A549 (cell line): Measurements from ENCODE around the gene FRMD1. TPM values are rescaled to one million over a fixed set of nuclear protein-coding genes. Genes with fewer than 3 reads are reported as not detected.

Experiments used
- ATAC-seq, 2 experiments: fragments of 200-7000 bp in 1 of 2; fragments of >200 bp in 1 of 2; cut with Nextera tagmentation in 1 of 2; cut with Tn5 transposase in 1 of 2; 3 replicates each; pipeline versions ENCODE4 v1.8.0 to v1.9.1; 2018 to 2020; ENCODE audit warnings: mild to moderate bottlenecking in 1 of 2, moderate library complexity in 1 of 2
- CTCF ChIA-PET: fragments of 300-600 bp; sonication (Branson Sonifier 250); formaldehyde crosslinking; extraction: SDS; loops from one replicate; lab custom pipeline; 2021; ENCODE audit warnings: antibody characterized with exemption, inconsistent platforms; lab: Yijun Ruan, JAX
- POLR2A ChIA-PET: fragments of 350-600 bp; formaldehyde crosslinking; extraction: SDS; loops from one replicate; lab custom pipeline; 2021; ENCODE audit warnings: antibody characterized with exemption, inconsistent platforms; lab: Yijun Ruan, JAX
- DNase-seq, 2 experiments: peaks; one replicate each; pipeline versions ENCODE4 v3.0.0 to v3.0.0-alpha.2; 2011 to 2016; ENCODE audit warnings: low read depth in 1 of 2, low spot score in 1 of 2
- FAIRE-seq: peaks from 2 replicates; lab custom pipeline; 2011; peaks lifted over from hg19 to GRCh38; lab: Jason Lieb, UNC
- H3K27ac ChIP-seq, 2 experiments: fragments of >200 bp; sonication (Bioruptor Twin); formaldehyde crosslinking; 3 replicates each; pipeline ENCODE4 v1.5.1; 2016 to 2017
- H3K4me1 ChIP-seq: fragments of >200 bp; sonication (Bioruptor Twin); formaldehyde crosslinking; 3 replicates; pipeline ENCODE4 v1.6.1; 2016
- H3K4me2 ChIP-seq: fragments of >200 bp; sonication (Bioruptor Twin); formaldehyde crosslinking; 3 replicates; pipeline ENCODE4 v1.6.1; 2016
- H3K4me3 ChIP-seq: fragments of >200 bp; sonication (Bioruptor Twin); formaldehyde crosslinking; 3 replicates; pipeline ENCODE4 v1.5.1; 2016
- H3K9me3 ChIP-seq: fragments of >200 bp; sonication (Bioruptor Twin); formaldehyde crosslinking; 3 replicates; pipeline ENCODE4 v1.6.1; 2016
- ATOH8 ChIP-seq: fragments of 250-450 bp; sonication (Bioruptor Pico); IDR thresholded peaks from 2 replicates; pipeline ENCODE4 v1.5.0; 2020; ENCODE audit warnings: low read depth, mild to moderate bottlenecking, moderate library complexity
- BHLHE40 ChIP-seq: IDR thresholded peaks from 2 replicates; pipeline ENCODE4 v1.6.1; 2012; ENCODE audit warnings: low read depth, low read length, inconsistent platforms
- CBX8 ChIP-seq: fragments of 200-600 bp; sonication (generic); IDR thresholded peaks from 2 replicates; pipeline ENCODE4 v1.6.1; 2016
- CEBPB ChIP-seq, 2 experiments: fragments of >200 bp in 1 of 2; sonication (Bioruptor Twin) in 1 of 2; formaldehyde crosslinking in 1 of 2; IDR thresholded peaks; 2 replicates each; pipeline ENCODE4 v1.6.1; 2012 to 2016
- CHD2 ChIP-seq: fragments of 150-350 bp; IDR thresholded peaks from 2 replicates; pipeline ENCODE4 v1.6.1; 2014; ENCODE audit warnings: low read length; ENCODE audit not compliant: partially characterized antibody
- CHD4 ChIP-seq: fragments of 200-600 bp; sonication (generic); IDR thresholded peaks from 2 replicates; pipeline ENCODE4 v1.6.1; 2016; ENCODE audit warnings: antibody characterized with exemption, mild to moderate bottlenecking, borderline replicate concordance
- CTCF ChIP-seq: fragments of >200 bp; sonication (Bioruptor Twin); formaldehyde crosslinking; IDR thresholded peaks from 3 replicates; pipeline ENCODE4 v1.5.1; 2016
- E2F6 ChIP-seq: IDR thresholded peaks from 2 replicates; pipeline ENCODE4 v1.6.1; 2012; ENCODE audit warnings: low read depth, borderline replicate concordance
- EHMT2 ChIP-seq: fragments of 200-600 bp; sonication (generic); IDR thresholded peaks from 2 replicates; pipeline ENCODE4 v1.6.1; 2016; ENCODE audit warnings: antibody characterized with exemption, low read depth, mild to moderate bottlenecking, moderate library complexity
- ELK1 ChIP-seq: fragments of 150-350 bp; IDR thresholded peaks from 2 replicates; pipeline ENCODE4 v1.6.1; 2014; ENCODE audit warnings: low read depth, mild to moderate bottlenecking, low read length
- ESRRA ChIP-seq: fragments of 150-350 bp; IDR thresholded peaks from 2 replicates; pipeline ENCODE4 v1.6.1; 2014; ENCODE audit warnings: mild to moderate bottlenecking, low read length, borderline replicate concordance
- GATA3 ChIP-seq: IDR thresholded peaks from 2 replicates; pipeline ENCODE4 v1.6.1; 2012; ENCODE audit warnings: borderline replicate concordance
- HMGXB4 ChIP-seq: fragments of 250-450 bp; sonication (Bioruptor Pico); IDR thresholded peaks from 2 replicates; pipeline ENCODE4 v1.5.0; 2021; ENCODE audit warnings: mild to moderate bottlenecking, moderate library complexity, borderline replicate concordance
- HOXA7 ChIP-seq: fragments of 250-450 bp; sonication (Bioruptor Pico); IDR thresholded peaks from 2 replicates; pipeline ENCODE4 v1.5.0; 2020; ENCODE audit warnings: mild to moderate bottlenecking, moderate library complexity
- HOXB13 ChIP-seq: fragments of 250-450 bp; sonication (Bioruptor Pico); IDR thresholded peaks from 2 replicates; pipeline ENCODE4 v1.5.0; 2020; ENCODE audit warnings: low read depth, mild to moderate bottlenecking, moderate library complexity
- HOXB5 ChIP-seq: fragments of 250-450 bp; sonication (Bioruptor Pico); IDR thresholded peaks from 2 replicates; pipeline ENCODE4 v1.5.0; 2020; ENCODE audit warnings: mild to moderate bottlenecking, moderate library complexity
- JUN ChIP-seq, 2 experiments: fragments of >200 bp; sonication (Bioruptor Twin); formaldehyde crosslinking; IDR thresholded peaks; 2 replicates in 1 of 2; 3 replicates in 1 of 2; pipeline ENCODE4 v1.6.1; 2016 to 2017
- KDM1A ChIP-seq: fragments of 200-600 bp; sonication (generic); IDR thresholded peaks from 2 replicates; pipeline ENCODE4 v1.6.1; 2016; ENCODE audit warnings: low read depth, mild to moderate bottlenecking
- NPAS2 ChIP-seq: fragments of 250-450 bp; sonication (Bioruptor Pico); IDR thresholded peaks from 2 replicates; pipeline ENCODE4 v1.8.0; 2022; ENCODE audit warnings: mild to moderate bottlenecking, moderate library complexity, borderline replicate concordance
- PHF8 ChIP-seq: fragments of 200-600 bp; sonication (generic); IDR thresholded peaks from 2 replicates; pipeline ENCODE4 v1.6.1; 2016; ENCODE audit warnings: low read depth, mild to moderate bottlenecking, antibody characterized with exemption, moderate library complexity, borderline replicate concordance
- POLR2AphosphoS2 ChIP-seq: conservative IDR thresholded peaks from 2 replicates; pipeline ENCODE4 v1.6.1; 2012; ENCODE audit warnings: low read length, improper control_type of control experiment, inconsistent platforms
- RARB ChIP-seq: fragments of 250-450 bp; sonication (Bioruptor Pico); IDR thresholded peaks from 2 replicates; pipeline ENCODE4 v1.8.0; 2021; ENCODE audit warnings: mild to moderate bottlenecking, moderate library complexity
- RCOR1 ChIP-seq: fragments of 150-350 bp; IDR thresholded peaks from 2 replicates; pipeline ENCODE4 v1.6.1; 2014; ENCODE audit warnings: antibody characterized with exemption, low read length, low read depth
- REST ChIP-seq: fragments of 200-600 bp; sonication (generic); IDR thresholded peaks from 2 replicates; pipeline ENCODE4 v1.6.1; 2016; ENCODE audit warnings: antibody characterized with exemption, mild to moderate bottlenecking, moderate library complexity
- SMC3 ChIP-seq: fragments of >200 bp; sonication (Bioruptor Twin); formaldehyde crosslinking; IDR thresholded peaks from 3 replicates; pipeline ENCODE4 v1.6.1; 2018; ENCODE audit warnings: inconsistent platforms
- TFCP2L1 ChIP-seq: fragments of 250-450 bp; sonication (Bioruptor Pico); IDR thresholded peaks from 2 replicates; pipeline ENCODE4 v1.5.0; 2021; ENCODE audit warnings: mild to moderate bottlenecking
- TP53 ChIP-seq: fragments of 250-450 bp; sonication (Bioruptor Pico); IDR thresholded peaks from 2 replicates; pipeline ENCODE4 v1.5.0; 2021; ENCODE audit warnings: mild to moderate bottlenecking, moderate library complexity
- ZC3H11A ChIP-seq: fragments of 450-650 bp; IDR thresholded peaks from 2 replicates; pipeline ENCODE4 v1.6.1; 2014; ENCODE audit warnings: antibody characterized with exemption, mild to moderate bottlenecking
- ZFP36 ChIP-seq: fragments of 450-650 bp; IDR thresholded peaks from 2 replicates; pipeline ENCODE4 v1.6.1; 2014; ENCODE audit warnings: borderline replicate concordance; ENCODE audit not compliant: partially characterized antibody
- WGBS: methylation state at CpG from one replicate; pipeline ENCODE4 v1.1.6; 2017; ENCODE audit errors: missing lambda C conversion rate; 5-methylcytosine and 5-hydroxymethylcytosine counted together
- polyA plus RNA-seq, 4 experiments: library from polyadenylated mRNA; depleted of rRNA in 3 of 4; stranded (reverse); fragments of >200 nt; fragmentation: RNase III in 1 of 4; extraction: RNeasy Plus Mini Kit Qiagen cat#74134 plus additional on column Dnase treatment in 1 of 4; gene quantifications; 2 replicates in 3 of 4; 3 replicates in 1 of 4; pipeline ENCODE4 v1.2.3, GENCODE V29; 2011 to 2017

FRMD1 gene
- polyA plus RNA-seq, 2 of the 4 experiments (the other 2 are of a cell fraction): not detected

GRCh38 chr6:168011291-168011690 is 67.7 kb downstream of the FRMD1 start:
- Histone ChIP-seq H3K4me2 (no peak overlapping the region), H3K9me3 (peaks cover 31% of the 10 kb centered on the region), H3K27ac (no peak overlapping the region), H3K4me3 (no peak overlapping the region), H3K4me1 (peaks cover 6% of the 10 kb centered on the region; the same call in 2 of the 3 replicates)
- FAIRE-seq (no peak), ATAC-seq (no peak), DNase-seq (no peak)
- WGBS: 36% methylated on average over 1 of the region's 1 CpG
- ChIA-PET POLR2A (no interaction called here), CTCF (no interaction called here)
- TF ChIP-seq PHF8 (no peak), REST (no peak), ZC3H11A (no peak), RARB (no peak), CEBPB (IDR thresholded peaks at IDR 0.05) (no peak), ATOH8 (CRISPR knock-in tag) (no peak), HOXA7 (CRISPR knock-in tag) (no peak), TP53 (no peak), KDM1A (no peak), TFCP2L1 (CRISPR knock-in tag) (no peak), BHLHE40 (no peak), CBX8 (no peak), HMGXB4 (CRISPR knock-in tag) (no peak), SMC3 (no peak), HOXB13 (CRISPR knock-in tag) (no peak), RCOR1 (no peak), CHD4 (no peak), HOXB5 (CRISPR knock-in tag) (no peak), GATA3 (no peak)

- 57% methylated on average over 3 of the region's 3 CpGs for WGBS
- Histone ChIP-seq H3K4me2 (no peak overlapping the region), H3K9me3 (peaks cover 31% of the 10 kb centered on the region), H3K4me1 (peaks cover 6% of the 10 kb centered on the region; the same call in 2 of the 3 replicates), H3K4me3 (no peak overlapping the region), H3K27ac (no peak overlapping the region)
- POLR2A ChIA-PET: no interaction called here
- DNase-seq (no peak), ATAC-seq (no peak), FAIRE-seq (no peak)
- CTCF ChIA-PET: no interaction called here
- TF ChIP-seq POLR2AphosphoS2 (no peak), E2F6 (no peak), CTCF (no peak), ESRRA (no peak), NPAS2 (CRISPR knock-in tag) (no peak), BHLHE40 (no peak), HOXA7 (CRISPR knock-in tag) (no peak), JUN (IDR thresholded peaks at IDR 0.05) (no peak), CHD4 (no peak), ZFP36 (no peak), ELK1 (no peak), CHD2 (no peak), EHMT2 (no peak), GATA3 (no peak)
Measured at GRCh38 chr6:168009331-168009730, 69.7 kb downstream of the FRMD1 start.
